Measurements from ENCODE around the gene FBXW9. TPM values are rescaled to one million over a fixed set of nuclear protein-coding genes. Genes with fewer than 3 reads are reported as not detected.
A peak's percentile ranks its signal among the peaks of the same experiment; 100 is the strongest.
"Not testable (repeated sequence)": the region's sequence is repeated elsewhere in the genome, so short reads cannot be mapped to it uniquely, and the experiment has no call there.

FBXW9 gene
- total RNA-seq, 2 experiments from 2014 or later: 8.3 to 8.8 TPM

- ChIA-PET CTCF (interaction anchor here (0.9 to 1.5 kb wide), 3 partner anchors 18 to 133 kb away, joined by 3 to 6 read pairs (median 4); no protein-coding TSS in a partner anchor), POLR2A (no interaction called here)
- H3K36me3 Mint-ChIP-seq (ENCODE audit: low read depth): peaks cover 62% of the 10 kb centered on the region
- H3K4me1 Mint-ChIP-seq: peaks cover 19% of the 10 kb centered on the region
- no peaks in the 10 kb centered on the region for H3K27me3 Mint-ChIP-seq
- H3K27ac Mint-ChIP-seq: no peak overlapping the region
- DNase-seq: no peak
- ATAC-seq: no peak
- intact Hi-C loops (cut with DNase I, micrococcal nuclease): loop anchor here in 1 of 2 experiments (5.0 kb wide), 1 partner anchor 42 kb away; no protein-coding TSS in a partner anchor
- no peaks in the 10 kb centered on the region for H3K9me3 Mint-ChIP-seq (ENCODE audit: low read depth)
- no peak overlapping the region for H3K4me3 Mint-ChIP-seq
These were observed 18.7 kb upstream of the FBXW9 start for GRCh38 chr19:12715102-12715501.

- DNase-seq; H3K4me1 Mint-ChIP-seq; H3K4me3 Mint-ChIP-seq; H3K27ac Mint-ChIP-seq; intact Hi-C loops (cut with DNase I, micrococcal nuclease); H3K27me3 Mint-ChIP-seq; POLR2A ChIA-PET; ATAC-seq; H3K9me3 Mint-ChIP-seq (ENCODE audit: low read depth): not testable (repeated sequence)
- CTCF ChIA-PET: interaction anchor here (1.0 kb wide), 1 partner anchor 10 kb away, joined by 6 read pairs; no protein-coding TSS in a partner anchor
- peaks cover 53% of the 10 kb centered on the region for H3K36me3 Mint-ChIP-seq (ENCODE audit: low read depth)
These were observed 16.9 kb upstream of the FBXW9 start for GRCh38 chr19:12713304-12713703.

- H3K27ac Mint-ChIP-seq; CTCF ChIA-PET; H3K9me3 Mint-ChIP-seq (ENCODE audit: low read depth); POLR2A ChIA-PET; H3K4me1 Mint-ChIP-seq; H3K4me3 Mint-ChIP-seq; intact Hi-C loops (cut with DNase I, micrococcal nuclease); ATAC-seq; H3K27me3 Mint-ChIP-seq: not testable (repeated sequence)
- peaks cover 52% of the 10 kb centered on the region for H3K36me3 Mint-ChIP-seq (ENCODE audit: low read depth)
- peak; percentile 31 for DNase-seq
These were observed 15.6 kb upstream of the FBXW9 start for GRCh38 chr19:12712077-12712476.

- POLR2A ChIA-PET: interaction anchor here (0.6 kb wide), 1 partner anchor 14 kb away, joined by 3 read pairs; no protein-coding TSS in a partner anchor
- CTCF ChIA-PET: interaction anchor here (0.7 kb wide), 1 partner anchor 11 kb away, joined by 3 read pairs; no protein-coding TSS in a partner anchor
- DNase-seq: no peak
- intact Hi-C loops (cut with DNase I, micrococcal nuclease): no loop called here
- no peak for ATAC-seq
- Mint-ChIP-seq H3K4me1 (no peaks in the 10 kb centered on the region), H3K4me3 (no peak overlapping the region), H3K27ac (no peak overlapping the region), H3K27me3 (no peaks in the 10 kb centered on the region), H3K9me3 (ENCODE audit: low read depth) (no peaks in the 10 kb centered on the region), H3K36me3 (ENCODE audit: low read depth) (peaks cover 54% of the 10 kb centered on the region)
These were observed 14.8 kb upstream of the FBXW9 start for GRCh38 chr19:12711187-12711586.

GRCh38 chr19:12708641-12709040 lies 12.2 kb upstream of the FBXW9 start:
- POLR2A ChIA-PET: interaction anchor here (0.6 to 0.7 kb wide), 2 partner anchors 13 to 20 kb away, joined by 3 to 4 read pairs; no protein-coding TSS in a partner anchor
- Mint-ChIP-seq H3K4me3 (no peak overlapping the region), H3K36me3 (ENCODE audit: low read depth) (peaks cover 56% of the 10 kb centered on the region), H3K27ac (no peak overlapping the region), H3K9me3 (ENCODE audit: low read depth) (no peaks in the 10 kb centered on the region), H3K4me1 (no peaks in the 10 kb centered on the region), H3K27me3 (no peaks in the 10 kb centered on the region)
- CTCF ChIA-PET: no interaction called here
- no peak for DNase-seq
- intact Hi-C loops (cut with DNase I, micrococcal nuclease): no loop called here
- no peak for ATAC-seq

GRCh38 chr19:12706332-12706718 lies 9.9 kb upstream of the FBXW9 start:
- no peaks in the 10 kb centered on the region for H3K4me1 Mint-ChIP-seq
- no peaks in the 10 kb centered on the region for H3K27me3 Mint-ChIP-seq
- CTCF ChIA-PET: interaction anchor here (0.7 kb wide), 1 partner anchor 131 kb away, joined by 3 read pairs; no protein-coding TSS in a partner anchor
- intact Hi-C loops (cut with DNase I, micrococcal nuclease): no loop called here
- POLR2A ChIA-PET: no interaction called here
- ATAC-seq (no peak), DNase-seq (no peak)
- no peaks in the 10 kb centered on the region for H3K9me3 Mint-ChIP-seq (ENCODE audit: low read depth)
- H3K36me3 Mint-ChIP-seq (ENCODE audit: low read depth): peaks cover 63% of the 10 kb centered on the region
- no peak overlapping the region for H3K4me3 Mint-ChIP-seq
- no peak overlapping the region for H3K27ac Mint-ChIP-seq

- Mint-ChIP-seq H3K36me3 (ENCODE audit: low read depth) (peaks cover 63% of the 10 kb centered on the region), H3K27ac (no peak overlapping the region), H3K27me3 (no peaks in the 10 kb centered on the region), H3K4me1 (no peaks in the 10 kb centered on the region), H3K4me3 (no peak overlapping the region), H3K9me3 (ENCODE audit: low read depth) (no peaks in the 10 kb centered on the region)
- no peak for ATAC-seq
- no peak for DNase-seq
- ChIA-PET CTCF (interaction anchor here (0.7 kb wide), 1 partner anchor 130 kb away, joined by 3 read pairs; no protein-coding TSS in a partner anchor), POLR2A (no interaction called here)
- intact Hi-C loops (cut with DNase I, micrococcal nuclease): no loop called here
These were observed 9.4 kb upstream of the FBXW9 start for GRCh38 chr19:12705654-12706331.

GRCh38 chr19:12705169-12705568 lies 8.7 kb upstream of the FBXW9 start:
- DNase-seq: no peak
- Mint-ChIP-seq H3K36me3 (ENCODE audit: low read depth) (peaks cover 58% of the 10 kb centered on the region), H3K4me3 (no peak overlapping the region), H3K4me1 (no peaks in the 10 kb centered on the region), H3K27me3 (no peaks in the 10 kb centered on the region), H3K9me3 (ENCODE audit: low read depth) (no peaks in the 10 kb centered on the region), H3K27ac (no peak overlapping the region)
- ChIA-PET POLR2A (no interaction called here), CTCF (no interaction called here)
- intact Hi-C loops (cut with DNase I, micrococcal nuclease): no loop called here
- ATAC-seq: no peak

GRCh38 chr19:12703046-12703445 lies 6.6 kb upstream of the FBXW9 start:
- POLR2A ChIA-PET: interaction anchor here (0.6 kb wide), 1 partner anchor 198 kb away, joined by 3 read pairs; no protein-coding TSS in a partner anchor
- peak; percentile 74 for ATAC-seq
- H3K4me1 Mint-ChIP-seq: peaks cover 2% of the 10 kb centered on the region

GRCh38 chr19:12701596-12702282 lies 5.3 kb upstream of the FBXW9 start:
- DNase-seq (no peak), ATAC-seq (no peak)
- CTCF ChIA-PET: no interaction called here
- Mint-ChIP-seq H3K36me3 (ENCODE audit: low read depth) (peaks cover 56% of the 10 kb centered on the region), H3K27me3 (no peaks in the 10 kb centered on the region), H3K4me1 (peaks cover 6% of the 10 kb centered on the region), H3K27ac (no peak overlapping the region), H3K9me3 (ENCODE audit: low read depth) (no peaks in the 10 kb centered on the region), H3K4me3 (no peak overlapping the region)
- POLR2A ChIA-PET: no interaction called here
- intact Hi-C loops (cut with DNase I, micrococcal nuclease): no loop called here

More at GRCh38 chr19:12703046-12703445, 6.6 kb upstream of the FBXW9 start:
- CTCF ChIA-PET: no interaction called here
- DNase-seq: peak; percentile 44
- Mint-ChIP-seq H3K27me3 (no peaks in the 10 kb centered on the region), H3K9me3 (ENCODE audit: low read depth) (no peaks in the 10 kb centered on the region), H3K4me3 (no peak overlapping the region), H3K36me3 (ENCODE audit: low read depth) (peaks cover 60% of the 10 kb centered on the region), H3K27ac (no peak overlapping the region)
- intact Hi-C loops (cut with DNase I, micrococcal nuclease): no loop called here

- POLR2A ChIA-PET: no interaction called here
- DNase-seq (no peak), ATAC-seq (no peak)
- H3K27ac Mint-ChIP-seq: peak overlapping the region; percentile 48
- peaks cover 11% of the 10 kb centered on the region for H3K4me1 Mint-ChIP-seq
- intact Hi-C loops (cut with DNase I, micrococcal nuclease): no loop called here
- CTCF ChIA-PET: interaction anchor here (2.0 kb wide), 1 partner anchor 36 kb away, joined by 4 read pairs; the partner anchor contains the start of gene TRIR
- H3K27me3 Mint-ChIP-seq: no peaks in the 10 kb centered on the region
- peak overlapping the region; percentile 25 for H3K4me3 Mint-ChIP-seq
- peaks cover 30% of the 10 kb centered on the region for H3K36me3 Mint-ChIP-seq (ENCODE audit: low read depth)
- H3K9me3 Mint-ChIP-seq (ENCODE audit: low read depth): no peaks in the 10 kb centered on the region
These were observed 1.7 kb upstream of the FBXW9 start for GRCh38 chr19:12698138-12698537.

Data from activated CD4-positive, alpha-beta T cell treated with anti-CD3 and anti-CD28 coated beads for 36 hours (primary cell).